GM23338 (cell line): ENCODE measurements around the gene C2CD3. TPM values are rescaled to one million over a fixed set of nuclear protein-coding genes. Genes with fewer than 3 reads are reported as not detected.

Experiments used
- ATAC-seq: fragments of 200-7000 bp; cut with Tn5 transposase; 3 replicates; pipeline ENCODE4 v1.9.1; 2020
- DNase-seq: peaks from one replicate; pipeline ENCODE4 v3.0.0-alpha.2; 2015; ENCODE audit warnings: low spot score
- H2AFZ ChIP-seq: fragments of 200-600 bp; sonication (generic); 2 replicates; pipeline ENCODE4 v1.8.0; 2016; ENCODE audit warnings: antibody characterized with exemption, mild to moderate bottlenecking, moderate library complexity
- H3F3A ChIP-seq: fragments of 200-600 bp; sonication (generic); replicated peaks from 2 replicates; pipeline ENCODE4 v1.8.0; 2017; ENCODE audit warnings: antibody characterized with exemption, mixed run types, low read depth
- H3K27ac ChIP-seq: fragments of 200-600 bp; sonication (generic); 2 replicates; pipeline ENCODE4 v1.6.1; 2016; ENCODE audit warnings: low read depth
- H3K27me3 ChIP-seq: fragments of 200-600 bp; sonication (generic); 2 replicates; pipeline ENCODE4 v1.8.0; 2016; ENCODE audit warnings: mild to moderate bottlenecking, mixed run types, moderate library complexity; ENCODE audit not compliant: insufficient read depth
- H3K36me3 ChIP-seq: fragments of 200-600 bp; sonication (generic); 2 replicates; pipeline ENCODE4 v1.8.0; 2016; ENCODE audit warnings: mild to moderate bottlenecking; ENCODE audit not compliant: insufficient read depth
- H3K4me1 ChIP-seq: fragments of 200-600 bp; sonication (generic); 2 replicates; pipeline ENCODE4 v1.8.0; 2016; ENCODE audit warnings: mild to moderate bottlenecking, moderate library complexity; ENCODE audit not compliant: insufficient read depth
- H3K4me2 ChIP-seq: fragments of 200-600 bp; sonication (generic); 2 replicates; pipeline ENCODE4 v1.7.1; 2017; ENCODE audit warnings: mixed run types
- H3K4me3 ChIP-seq: fragments of 200-600 bp; sonication (generic); 2 replicates; pipeline ENCODE4 v1.6.1; 2016; ENCODE audit warnings: mixed run types
- H3K79me2 ChIP-seq: fragments of 200-600 bp; sonication (generic); replicated peaks from 2 replicates; pipeline ENCODE4 v1.8.0; 2017; ENCODE audit warnings: mild to moderate bottlenecking; ENCODE audit not compliant: insufficient read depth
- H3K9me2 ChIP-seq: fragments of 200-600 bp; sonication (generic); 2 replicates; pipeline ENCODE4 v1.8.0; 2017; ENCODE audit not compliant: insufficient read depth
- H4K20me1 ChIP-seq: fragments of 200-600 bp; sonication (generic); replicated peaks from 2 replicates; pipeline ENCODE4 v1.8.0; 2017; ENCODE audit warnings: mild to moderate bottlenecking; ENCODE audit not compliant: insufficient read depth
- H3K27ac Mint-ChIP-seq: 2 replicates; pipeline ENCODE4 v1.8.0; 2020; ENCODE audit warnings: inconsistent platforms, mild to moderate bottlenecking, moderate library complexity, mixed read lengths
- H3K27me3 Mint-ChIP-seq: 3 replicates; pipeline ENCODE4 v1.8.0; 2022; ENCODE audit warnings: low read depth, mild to moderate bottlenecking, moderate library complexity, mixed read lengths, inconsistent platforms; ENCODE audit not compliant: insufficient read depth, poor library complexity
- H3K36me3 Mint-ChIP-seq: 3 replicates; pipeline ENCODE4 v1.8.0; 2021; ENCODE audit warnings: low read depth, mild to moderate bottlenecking, inconsistent platforms, moderate library complexity, mixed read lengths
- H3K4me1 Mint-ChIP-seq: 3 replicates; pipeline ENCODE4 v1.8.0; 2020; ENCODE audit warnings: mild to moderate bottlenecking, inconsistent platforms, mixed read lengths
- H3K4me3 Mint-ChIP-seq: 3 replicates; pipeline ENCODE4 v1.8.0; 2021; ENCODE audit warnings: moderate library complexity, mild to moderate bottlenecking, inconsistent platforms, mixed read lengths
- H3K9me3 Mint-ChIP-seq: 3 replicates; pipeline ENCODE4 v1.8.0; 2020; ENCODE audit warnings: moderate library complexity, mild to moderate bottlenecking, inconsistent platforms, mixed read lengths
- EZH2 ChIP-seq: fragments of 200-600 bp; sonication (generic); IDR thresholded peaks from one replicate; pipeline ENCODE4 v1.8.0; 2017; ENCODE audit warnings: antibody characterized with exemption, mild to moderate bottlenecking, low read depth; ENCODE audit not compliant: unreplicated experiment
- EZH2phosphoT487 ChIP-seq: fragments of 200-600 bp; sonication (generic); IDR thresholded peaks from one replicate; pipeline ENCODE4 v1.8.1; 2018; ENCODE audit warnings: antibody characterized with exemption; ENCODE audit not compliant: unreplicated experiment
- JUNB ChIP-seq: IDR thresholded peaks from one replicate; pipeline ENCODE4 v1.6.1; 2016; ENCODE audit warnings: antibody characterized with exemption; ENCODE audit not compliant: unreplicated experiment
- NANOG ChIP-seq: IDR thresholded peaks from 2 replicates; pipeline ENCODE4 v1.6.1; 2016; ENCODE audit warnings: antibody characterized with exemption, borderline replicate concordance
- STAT1 ChIP-seq: IDR thresholded peaks from one replicate; pipeline ENCODE4 v1.6.1; 2016; ENCODE audit warnings: antibody characterized with exemption; ENCODE audit not compliant: unreplicated experiment
- ZNF114 ChIP-seq: fragments of 250-450 bp; sonication (Bioruptor Pico); IDR thresholded peaks from 2 replicates; pipeline ENCODE4 v1.5.0; 2020; ENCODE audit warnings: mild to moderate bottlenecking, moderate library complexity
- ZNF331 ChIP-seq: fragments of 250-450 bp; sonication (Bioruptor Pico); IDR thresholded peaks from 2 replicates; pipeline ENCODE4 v1.5.0; 2020; ENCODE audit warnings: low read depth, mild to moderate bottlenecking, moderate library complexity
- ZNF462 ChIP-seq: fragments of 250-450 bp; sonication (Bioruptor Pico); IDR thresholded peaks from 2 replicates; pipeline ENCODE4 v1.5.0; 2020; ENCODE audit warnings: mild to moderate bottlenecking, moderate library complexity
- polyA plus RNA-seq: library from polyadenylated mRNA; unstranded; fragments of >200 nt; fragmentation: Nextera tagmentation; extraction: Ambion mirVana; gene quantifications from 2 replicates; pipeline ENCODE4 v1.2.1, GENCODE V29; 2016
- total RNA-seq: library from RNA; depleted of rRNA; stranded (reverse); fragments of >200 nt; shearing (Covaris generic); gene quantifications from 2 replicates; pipeline ENCODE4 v1.2.3, GENCODE V29; 2014
- TF ChIP-seq, protein P1 (sequence below): IDR thresholded peaks from 2 replicates; pipeline ENCODE4 v1.6.1; 2016; ENCODE audit warnings: antibody characterized with exemption

The C2CD3 gene
- total and polyA plus RNA-seq, 2 experiments from 2014 or later = 15.5 to 29.5 TPM

GRCh38 chr11:74102321-74102720 is 68.5 kb downstream of the C2CD3 start (continued):
- TF ChIP-seq ZNF462 (CRISPR knock-in tag) = no peak

GRCh38 chr11:74100735-74101134 is 70.1 kb downstream of the C2CD3 start:
- peaks cover 15% of the 10 kb centered on the region; the same call in 1 of the 2 replicates for H3K4me1 ChIP-seq
- Mint-ChIP-seq H3K4me3 (no peak overlapping the region), H3K9me3 (no peaks in the 10 kb centered on the region), H3K27me3 (no peaks in the 10 kb centered on the region), H3K36me3 (peaks cover 14% of the 10 kb centered on the region; the same call in 2 of the 3 replicates), H3K27ac (no peak overlapping the region; the same call in 1 of the 2 replicates), H3K4me1 (peaks cover 24% of the 10 kb centered on the region)
- H3K27me3 ChIP-seq = no peaks in the 10 kb centered on the region
- H3K79me2 ChIP-seq = no peaks in the 10 kb centered on the region
- no peaks in the 10 kb centered on the region for H3K9me2 ChIP-seq
- 0 out of 2 replicates have a peak overlapping the region, but pooled peaks have one; percentile 53 for H3K4me2 ChIP-seq
- no peak overlapping the region for H2AFZ ChIP-seq
- DNase-seq = no peak
- H3K27ac ChIP-seq = no peak overlapping the region; the same call in 1 of the 2 replicates
- H3K4me3 ChIP-seq = no peak overlapping the region
- H4K20me1 ChIP-seq = no peaks in the 10 kb centered on the region
- no peak for ATAC-seq
- peaks cover 12% of the 10 kb centered on the region; the same call in 1 of the 2 replicates for H3K36me3 ChIP-seq
- H3F3A ChIP-seq = no peaks in the 10 kb centered on the region
- TF ChIP-seq EZH2 (no peak), ZNF462 (CRISPR knock-in tag) (no peak), ZNF331 (CRISPR knock-in tag) (no peak), EZH2phosphoT487 (no peak), STAT1 (no peak), JUNB (no peak), NANOG (no peak), ZNF114 (CRISPR knock-in tag) (no peak)
- TF ChIP-seq, protein P1, sequence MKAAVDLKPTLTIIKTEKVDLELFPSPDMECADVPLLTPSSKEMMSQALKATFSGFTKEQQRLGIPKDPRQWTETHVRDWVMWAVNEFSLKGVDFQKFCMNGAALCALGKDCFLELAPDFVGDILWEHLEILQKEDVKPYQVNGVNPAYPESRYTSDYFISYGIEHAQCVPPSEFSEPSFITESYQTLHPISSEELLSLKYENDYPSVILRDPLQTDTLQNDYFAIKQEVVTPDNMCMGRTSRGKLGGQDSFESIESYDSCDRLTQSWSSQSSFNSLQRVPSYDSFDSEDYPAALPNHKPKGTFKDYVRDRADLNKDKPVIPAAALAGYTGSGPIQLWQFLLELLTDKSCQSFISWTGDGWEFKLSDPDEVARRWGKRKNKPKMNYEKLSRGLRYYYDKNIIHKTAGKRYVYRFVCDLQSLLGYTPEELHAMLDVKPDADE = no peak
